HEK293 (cell line): ENCODE measurements around the gene SLC8A3.
A peak's percentile ranks its signal among the peaks of the same experiment; 100 is the strongest.

Source experiments
- CTCF ChIA-PET: fragments of 350-600 bp; formaldehyde crosslinking; extraction: SDS; loops from one replicate; lab custom pipeline; 2021; ENCODE audit warnings: antibody characterized with exemption; lab: Yijun Ruan, JAX
- POLR2A ChIA-PET: fragments of 300-600 bp; formaldehyde crosslinking; extraction: SDS; loops from one replicate; lab custom pipeline; 2020; ENCODE audit warnings: antibody characterized with exemption, inconsistent platforms; lab: Yijun Ruan, JAX
- H3K27ac ChIP-seq: fragments of 200-500 bp; sonication (Bioruptor generic); 2 replicates; pipeline ENCODE4 v1.5.1; 2014; ENCODE audit warnings: low read depth, low read length, control low read depth, inconsistent platforms; ENCODE audit errors: extremely low read depth
- H3K36me3 ChIP-seq, 2 experiments: fragments of 200-500 bp in 1 of 2; sonication (Bioruptor generic) in 1 of 2; 1 replicate in 1 of 2; 2 replicates in 1 of 2; pipeline ENCODE4 v1.5.1; 2014 to 2017; ENCODE audit warnings: inconsistent platforms in 2 of 2, low read length in 2 of 2; ENCODE audit not compliant: control insufficient read depth in 2 of 2, insufficient read depth in 1 of 2
- H3K4me1 ChIP-seq: fragments of 200-500 bp; sonication (Bioruptor generic); 2 replicates; pipeline ENCODE4 v1.5.1; 2014; ENCODE audit warnings: mild to moderate bottlenecking, low read length, inconsistent platforms; ENCODE audit not compliant: control insufficient read depth, insufficient read depth
- H3K4me3 ChIP-seq: 2 replicates; pipeline ENCODE4 v1.5.1; 2011; ENCODE audit warnings: low read depth, mild to moderate bottlenecking, control low read depth, low read length, moderate library complexity
- H3K9me3 ChIP-seq: fragments of 200-500 bp; sonication (Bioruptor generic); 2 replicates; pipeline ENCODE4 v1.5.1; 2014; ENCODE audit warnings: low read depth, low read length, inconsistent platforms; ENCODE audit not compliant: control insufficient read depth, insufficient read depth
- GLIS2 ChIP-seq: fragments of 450-650 bp; formaldehyde crosslinking; IDR thresholded peaks from 2 replicates; pipeline ENCODE4 v1.5.1; 2016; ENCODE audit warnings: missing biosample characterization, missing genetic modification characterization
- MYNN ChIP-seq: fragments of 450-650 bp; formaldehyde crosslinking; IDR thresholded peaks from 2 replicates; pipeline ENCODE4 v1.5.1; 2016; ENCODE audit warnings: missing biosample characterization, missing genetic modification characterization, borderline replicate concordance
- PBX3 ChIP-seq: sonication (generic); formaldehyde crosslinking; IDR thresholded peaks from 2 replicates; pipeline ENCODE4 v1.8.1; 2022; ENCODE audit warnings: mild to moderate bottlenecking, moderate library complexity, missing genetic modification reagents
- PRDM2 ChIP-seq: fragments of 450-650 bp; formaldehyde crosslinking; IDR thresholded peaks from 2 replicates; pipeline ENCODE4 v1.5.1; 2016; ENCODE audit warnings: missing biosample characterization, missing genetic modification characterization, borderline replicate concordance
- ZNF221 ChIP-seq: fragments of 450-650 bp; formaldehyde crosslinking; IDR thresholded peaks from 2 replicates; pipeline ENCODE4 v1.5.1; 2017; ENCODE audit warnings: missing biosample characterization, missing genetic modification characterization, borderline replicate concordance
- ZNF239 ChIP-seq: fragments of 450-650 bp; formaldehyde crosslinking; IDR thresholded peaks from 2 replicates; pipeline ENCODE4 v1.5.1; 2016; ENCODE audit warnings: missing biosample characterization, missing genetic modification characterization
- ZNF529 ChIP-seq: fragments of 450-650 bp; formaldehyde crosslinking; IDR thresholded peaks from 2 replicates; pipeline ENCODE4 v1.5.1; 2017; ENCODE audit warnings: missing genetic modification characterization, missing biosample characterization; ENCODE audit not compliant: insufficient replicate concordance
- ZNF596 ChIP-seq: fragments of 450-650 bp; IDR thresholded peaks from 2 replicates; pipeline ENCODE4 v1.5.0; 2018; ENCODE audit warnings: missing biosample characterization, mild to moderate bottlenecking, missing genetic modification characterization, moderate library complexity
- ZNF791 ChIP-seq: fragments of 450-650 bp; formaldehyde crosslinking; IDR thresholded peaks from 2 replicates; pipeline ENCODE4 v1.5.1; 2016; ENCODE audit warnings: missing biosample characterization, missing genetic modification characterization
- TF ChIP-seq, protein P1 (sequence below): fragments of 450-650 bp; formaldehyde crosslinking; IDR thresholded peaks from 2 replicates; pipeline ENCODE4 v1.5.1; 2017; ENCODE audit warnings: missing biosample characterization, missing genetic modification characterization

The SLC8A3 gene

GRCh38 chr14:70188322-70188658, 461 bp downstream of the SLC8A3 start:
- CTCF ChIA-PET, result no interaction called here
- POLR2A ChIA-PET, result interaction anchor here (0.9 kb wide), 1 partner anchor 24 kb away, joined by 3 read pairs; no protein-coding TSS in a partner anchor
- H3K4me1 ChIP-seq, result no peaks in the 10 kb centered on the region
- no peaks in the 10 kb centered on the region for H3K9me3 ChIP-seq
- no peak overlapping the region; the same call in 1 of the 2 replicates for H3K27ac ChIP-seq
- no peaks in the 10 kb centered on the region for H3K36me3 ChIP-seq
- TF ChIP-seq ZNF791 (tag by site-specific recombination) (no peak), GLIS2 (tag by site-specific recombination) (0 out of 2 replicates have a peak, but pooled peaks have one; percentile 9), MYNN (no peak), ZNF239 (tag by site-specific recombination) (no peak), ZNF529 (tag by site-specific recombination) (no peak), ZNF221 (tag by site-specific recombination) (no peak), PBX3 (CRISPR knock-in tag) (no peak)
- TF ChIP-seq, protein P1, sequence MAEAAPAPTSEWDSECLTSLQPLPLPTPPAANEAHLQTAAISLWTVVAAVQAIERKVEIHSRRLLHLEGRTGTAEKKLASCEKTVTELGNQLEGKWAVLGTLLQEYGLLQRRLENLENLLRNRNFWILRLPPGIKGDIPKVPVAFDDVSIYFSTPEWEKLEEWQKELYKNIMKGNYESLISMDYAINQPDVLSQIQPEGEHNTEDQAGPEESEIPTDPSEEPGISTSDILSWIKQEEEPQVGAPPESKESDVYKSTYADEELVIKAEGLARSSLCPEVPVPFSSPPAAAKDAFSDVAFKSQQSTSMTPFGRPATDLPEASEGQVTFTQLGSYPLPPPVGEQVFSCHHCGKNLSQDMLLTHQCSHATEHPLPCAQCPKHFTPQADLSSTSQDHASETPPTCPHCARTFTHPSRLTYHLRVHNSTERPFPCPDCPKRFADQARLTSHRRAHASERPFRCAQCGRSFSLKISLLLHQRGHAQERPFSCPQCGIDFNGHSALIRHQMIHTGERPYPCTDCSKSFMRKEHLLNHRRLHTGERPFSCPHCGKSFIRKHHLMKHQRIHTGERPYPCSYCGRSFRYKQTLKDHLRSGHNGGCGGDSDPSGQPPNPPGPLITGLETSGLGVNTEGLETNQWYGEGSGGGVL (tag by site-specific recombination), result 0 out of 2 replicates have a peak, but pooled peaks have one; percentile 29
- peak overlapping the region; percentile 45 for H3K4me3 ChIP-seq

DNA sequence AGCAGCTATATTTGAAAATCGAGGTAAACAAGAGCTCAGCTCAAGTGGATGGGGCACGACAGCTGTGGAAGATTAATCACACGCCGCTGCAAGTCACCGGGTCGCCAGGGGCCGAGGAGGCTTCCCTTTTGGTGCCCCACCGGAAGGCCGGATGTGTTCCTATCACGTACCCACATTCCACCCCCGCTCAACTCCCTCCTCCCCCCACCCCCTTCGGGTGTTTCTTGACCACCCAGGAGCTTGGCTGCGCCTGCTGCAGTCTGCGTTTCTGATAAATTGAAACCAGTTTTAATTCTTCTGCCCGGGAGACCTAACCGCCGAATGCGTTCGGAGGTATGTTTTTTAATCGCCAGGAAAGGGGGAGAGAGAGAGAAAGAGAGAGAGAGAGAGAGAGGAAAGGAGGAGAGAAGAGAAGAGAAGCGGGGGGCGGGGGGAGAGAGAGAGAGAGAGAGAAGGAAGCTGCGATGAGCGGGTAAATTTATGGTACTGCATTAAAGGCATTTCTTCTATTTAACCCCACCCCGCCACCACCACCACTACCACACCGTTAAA, 1.8 kb downstream of the SLC8A3 start:
- POLR2A ChIA-PET, result no interaction called here

More for the DNA sequence above, 1.8 kb downstream of the SLC8A3 start:
- H3K36me3 ChIP-seq, result no peaks in the 10 kb centered on the region
- CTCF ChIA-PET, result no interaction called here
- no peaks in the 10 kb centered on the region for H3K4me1 ChIP-seq
- TF ChIP-seq ZNF596 (tag by site-specific recombination), result peak; percentile 42; the same call in 1 of the 2 replicates
- TF ChIP-seq PRDM2 (tag by site-specific recombination), result no peak
- no peak overlapping the region for H3K27ac ChIP-seq
- no peaks in the 10 kb centered on the region for H3K9me3 ChIP-seq
- H3K4me3 ChIP-seq, result no peak overlapping the region
